ENCODE data around the gene SOX6.

The SOX6 gene

DNA sequence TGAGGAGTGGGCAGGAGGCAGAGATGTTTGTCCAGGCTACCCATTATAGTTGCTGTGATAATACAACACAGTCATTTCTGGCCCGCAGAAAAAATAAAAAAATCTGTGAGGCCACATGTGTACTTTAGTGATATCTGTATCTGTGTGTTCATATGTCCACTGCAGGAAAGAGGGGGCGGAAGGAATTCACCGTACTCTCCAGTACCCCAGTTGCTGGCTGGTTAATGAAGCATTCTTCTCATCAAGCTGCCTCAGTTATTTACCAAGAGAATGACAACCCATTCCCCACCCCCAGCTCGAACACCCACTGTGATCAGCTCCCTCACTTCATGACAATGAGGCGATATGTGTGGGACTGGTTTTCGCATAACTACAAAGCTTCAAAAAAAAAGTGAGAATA is 309.3 kb downstream of the SOX6 start:
- Histone ChIP-seq H3K9me3 (ENCODE audit: insufficient read depth, low read depth, low read length) (no peaks in the 10 kb centered on the region), H4K20me1 (ENCODE audit: insufficient read depth, low read length, poor library complexity, severe bottlenecking) (no peaks in the 10 kb centered on the region), H3K4me3 (ENCODE audit: low read length, poor library complexity, severe bottlenecking) (no peak overlapping the region), H3K4me2 (ENCODE audit: low read depth, low read length, poor library complexity, severe bottlenecking) (no peak overlapping the region), H3K79me2 (ENCODE audit: insufficient read depth, low read length) (no peaks in the 10 kb centered on the region), H3K27me3 (ENCODE audit: insufficient read depth, low read length, poor library complexity, severe bottlenecking) (no peaks in the 10 kb centered on the region), H3K4me1 (ENCODE audit: insufficient read depth, low read length, poor library complexity, severe bottlenecking) (no peaks in the 10 kb centered on the region), H2AFZ (ENCODE audit: low read length) (no peak overlapping the region), H3K9ac (ENCODE audit: low read depth, low read length, poor library complexity, severe bottlenecking) (no peak overlapping the region), H3F3A (ENCODE audit: low read depth) (no peaks in the 10 kb centered on the region), H3K36me3 (ENCODE audit: insufficient read depth, low read length) (no peaks in the 10 kb centered on the region), H3K9me2 (replicated peaks; ENCODE audit: low read depth, low read length) (no peaks in the 10 kb centered on the region)
- TF ChIP-seq, protein P1, sequence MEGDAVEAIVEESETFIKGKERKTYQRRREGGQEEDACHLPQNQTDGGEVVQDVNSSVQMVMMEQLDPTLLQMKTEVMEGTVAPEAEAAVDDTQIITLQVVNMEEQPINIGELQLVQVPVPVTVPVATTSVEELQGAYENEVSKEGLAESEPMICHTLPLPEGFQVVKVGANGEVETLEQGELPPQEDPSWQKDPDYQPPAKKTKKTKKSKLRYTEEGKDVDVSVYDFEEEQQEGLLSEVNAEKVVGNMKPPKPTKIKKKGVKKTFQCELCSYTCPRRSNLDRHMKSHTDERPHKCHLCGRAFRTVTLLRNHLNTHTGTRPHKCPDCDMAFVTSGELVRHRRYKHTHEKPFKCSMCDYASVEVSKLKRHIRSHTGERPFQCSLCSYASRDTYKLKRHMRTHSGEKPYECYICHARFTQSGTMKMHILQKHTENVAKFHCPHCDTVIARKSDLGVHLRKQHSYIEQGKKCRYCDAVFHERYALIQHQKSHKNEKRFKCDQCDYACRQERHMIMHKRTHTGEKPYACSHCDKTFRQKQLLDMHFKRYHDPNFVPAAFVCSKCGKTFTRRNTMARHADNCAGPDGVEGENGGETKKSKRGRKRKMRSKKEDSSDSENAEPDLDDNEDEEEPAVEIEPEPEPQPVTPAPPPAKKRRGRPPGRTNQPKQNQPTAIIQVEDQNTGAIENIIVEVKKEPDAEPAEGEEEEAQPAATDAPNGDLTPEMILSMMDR (conservative IDR thresholded peaks at IDR 0.05; ENCODE audit: low read length): no peak
- no peak for TF ChIP-seq EZH2phosphoT487 (IDR thresholded peaks at IDR 0.05; ENCODE audit: borderline replicate concordance)

GRCh38 chr11:16043617-16044016 is 312.7 kb downstream of the SOX6 start:
- no peak overlapping the region for H2AFZ ChIP-seq (ENCODE audit: low read length)
- no peaks in the 10 kb centered on the region for H4K20me1 ChIP-seq (ENCODE audit: insufficient read depth, low read length, poor library complexity, severe bottlenecking)
- peaks cover 4% of the 10 kb centered on the region for H3K4me1 ChIP-seq (ENCODE audit: insufficient read depth, low read length, poor library complexity, severe bottlenecking)
- no peaks in the 10 kb centered on the region for H3F3A ChIP-seq (ENCODE audit: low read depth)
- no peaks in the 10 kb centered on the region for H3K27me3 ChIP-seq (ENCODE audit: insufficient read depth, low read length, poor library complexity, severe bottlenecking)
- no peaks in the 10 kb centered on the region for H3K9me3 ChIP-seq (ENCODE audit: insufficient read depth, low read depth, low read length)
- H3K4me3 ChIP-seq (ENCODE audit: low read length, poor library complexity, severe bottlenecking): no peak overlapping the region
- H3K4me2 ChIP-seq (ENCODE audit: low read depth, low read length, poor library complexity, severe bottlenecking): no peak overlapping the region
- no peaks in the 10 kb centered on the region for H3K79me2 ChIP-seq (ENCODE audit: insufficient read depth, low read length)
- no peaks in the 10 kb centered on the region for H3K9me2 ChIP-seq (replicated peaks; ENCODE audit: low read depth, low read length)
- no peak overlapping the region for H3K9ac ChIP-seq (ENCODE audit: low read depth, low read length, poor library complexity, severe bottlenecking)
- TF ChIP-seq, protein P1 (conservative IDR thresholded peaks at IDR 0.05; ENCODE audit: low read length): no peak
- TF ChIP-seq EZH2phosphoT487 (IDR thresholded peaks at IDR 0.05; ENCODE audit: borderline replicate concordance): no peak
- no peaks in the 10 kb centered on the region for H3K36me3 ChIP-seq (ENCODE audit: insufficient read depth, low read length)

GRCh38 chr11:16041207-16041606 is 315.1 kb downstream of the SOX6 start:
- Histone ChIP-seq H2AFZ (ENCODE audit: low read length) (no peak overlapping the region), H3K36me3 (ENCODE audit: insufficient read depth, low read length) (no peaks in the 10 kb centered on the region), H3K4me3 (ENCODE audit: low read length, poor library complexity, severe bottlenecking) (no peak overlapping the region), H3K9me2 (replicated peaks; ENCODE audit: low read depth, low read length) (no peaks in the 10 kb centered on the region), H3K9ac (ENCODE audit: low read depth, low read length, poor library complexity, severe bottlenecking) (no peak overlapping the region), H3K4me2 (ENCODE audit: low read depth, low read length, poor library complexity, severe bottlenecking) (no peak overlapping the region), H3F3A (ENCODE audit: low read depth) (no peaks in the 10 kb centered on the region), H4K20me1 (ENCODE audit: insufficient read depth, low read length, poor library complexity, severe bottlenecking) (no peaks in the 10 kb centered on the region), H3K27me3 (ENCODE audit: insufficient read depth, low read length, poor library complexity, severe bottlenecking) (no peaks in the 10 kb centered on the region), H3K9me3 (ENCODE audit: insufficient read depth, low read depth, low read length) (no peaks in the 10 kb centered on the region), H3K4me1 (ENCODE audit: insufficient read depth, low read length, poor library complexity, severe bottlenecking) (peaks cover 4% of the 10 kb centered on the region), H3K79me2 (ENCODE audit: insufficient read depth, low read length) (no peaks in the 10 kb centered on the region)
- no peak for TF ChIP-seq EZH2phosphoT487 (IDR thresholded peaks at IDR 0.05; ENCODE audit: borderline replicate concordance)
- TF ChIP-seq, protein P1 (conservative IDR thresholded peaks at IDR 0.05; ENCODE audit: low read length): no peak; the same call in 1 of the 2 replicates

Data from Loucy (cell line).